GM23338 (cell line): ENCODE results near the gene SND1. TPM values are rescaled to one million over a fixed set of nuclear protein-coding genes. Genes with fewer than 3 reads are reported as not detected.

Experiments used
- ATAC-seq: fragments of 200-7000 bp; cut with Tn5 transposase; 3 replicates; pipeline ENCODE4 v1.9.1; 2020
- DNase-seq: peaks from one replicate; pipeline ENCODE4 v3.0.0-alpha.2; 2015; ENCODE audit warnings: low spot score
- H2AFZ ChIP-seq: fragments of 200-600 bp; sonication (generic); 2 replicates; pipeline ENCODE4 v1.8.0; 2016; ENCODE audit warnings: antibody characterized with exemption, mild to moderate bottlenecking, moderate library complexity
- H3F3A ChIP-seq: fragments of 200-600 bp; sonication (generic); replicated peaks from 2 replicates; pipeline ENCODE4 v1.8.0; 2017; ENCODE audit warnings: antibody characterized with exemption, mixed run types, low read depth
- H3K27ac ChIP-seq: fragments of 200-600 bp; sonication (generic); 2 replicates; pipeline ENCODE4 v1.6.1; 2016; ENCODE audit warnings: low read depth
- H3K27me3 ChIP-seq: fragments of 200-600 bp; sonication (generic); 2 replicates; pipeline ENCODE4 v1.8.0; 2016; ENCODE audit warnings: mild to moderate bottlenecking, mixed run types, moderate library complexity; ENCODE audit not compliant: insufficient read depth
- H3K36me3 ChIP-seq: fragments of 200-600 bp; sonication (generic); 2 replicates; pipeline ENCODE4 v1.8.0; 2016; ENCODE audit warnings: mild to moderate bottlenecking; ENCODE audit not compliant: insufficient read depth
- H3K4me1 ChIP-seq: fragments of 200-600 bp; sonication (generic); 2 replicates; pipeline ENCODE4 v1.8.0; 2016; ENCODE audit warnings: mild to moderate bottlenecking, moderate library complexity; ENCODE audit not compliant: insufficient read depth
- H3K4me2 ChIP-seq: fragments of 200-600 bp; sonication (generic); 2 replicates; pipeline ENCODE4 v1.7.1; 2017; ENCODE audit warnings: mixed run types
- H3K4me3 ChIP-seq: fragments of 200-600 bp; sonication (generic); 2 replicates; pipeline ENCODE4 v1.6.1; 2016; ENCODE audit warnings: mixed run types
- H3K79me2 ChIP-seq: fragments of 200-600 bp; sonication (generic); replicated peaks from 2 replicates; pipeline ENCODE4 v1.8.0; 2017; ENCODE audit warnings: mild to moderate bottlenecking; ENCODE audit not compliant: insufficient read depth
- H3K9me2 ChIP-seq: fragments of 200-600 bp; sonication (generic); 2 replicates; pipeline ENCODE4 v1.8.0; 2017; ENCODE audit not compliant: insufficient read depth
- H4K20me1 ChIP-seq: fragments of 200-600 bp; sonication (generic); replicated peaks from 2 replicates; pipeline ENCODE4 v1.8.0; 2017; ENCODE audit warnings: mild to moderate bottlenecking; ENCODE audit not compliant: insufficient read depth
- H3K27ac Mint-ChIP-seq: 2 replicates; pipeline ENCODE4 v1.8.0; 2020; ENCODE audit warnings: inconsistent platforms, mild to moderate bottlenecking, moderate library complexity, mixed read lengths
- H3K27me3 Mint-ChIP-seq: 3 replicates; pipeline ENCODE4 v1.8.0; 2022; ENCODE audit warnings: low read depth, mild to moderate bottlenecking, moderate library complexity, mixed read lengths, inconsistent platforms; ENCODE audit not compliant: insufficient read depth, poor library complexity
- H3K36me3 Mint-ChIP-seq: 3 replicates; pipeline ENCODE4 v1.8.0; 2021; ENCODE audit warnings: low read depth, mild to moderate bottlenecking, inconsistent platforms, moderate library complexity, mixed read lengths
- H3K4me1 Mint-ChIP-seq: 3 replicates; pipeline ENCODE4 v1.8.0; 2020; ENCODE audit warnings: mild to moderate bottlenecking, inconsistent platforms, mixed read lengths
- H3K4me3 Mint-ChIP-seq: 3 replicates; pipeline ENCODE4 v1.8.0; 2021; ENCODE audit warnings: moderate library complexity, mild to moderate bottlenecking, inconsistent platforms, mixed read lengths
- H3K9me3 Mint-ChIP-seq: 3 replicates; pipeline ENCODE4 v1.8.0; 2020; ENCODE audit warnings: moderate library complexity, mild to moderate bottlenecking, inconsistent platforms, mixed read lengths
- CREB1 ChIP-seq: fragments of 250-450 bp; sonication (Bioruptor Pico); IDR thresholded peaks from 2 replicates; pipeline ENCODE4 v1.5.0; 2020; ENCODE audit warnings: low read depth, mild to moderate bottlenecking, moderate library complexity
- CTCF ChIP-seq, 2 experiments: fragments of 200-600 bp in 1 of 2; sonication (generic) in 1 of 2; conservative IDR thresholded peaks; 2 replicates each; pipeline versions ENCODE4 v1.5.1 to v1.6.1; 2016 to 2017; ENCODE audit warnings: antibody characterized with exemption in 2 of 2, low read depth in 2 of 2, mild to moderate bottlenecking in 2 of 2, moderate library complexity in 1 of 2
- ETS1 ChIP-seq: IDR thresholded peaks from 2 replicates; pipeline ENCODE4 v1.6.1; 2016; ENCODE audit warnings: antibody characterized with exemption
- EZH2 ChIP-seq: fragments of 200-600 bp; sonication (generic); IDR thresholded peaks from one replicate; pipeline ENCODE4 v1.8.0; 2017; ENCODE audit warnings: antibody characterized with exemption, mild to moderate bottlenecking, low read depth; ENCODE audit not compliant: unreplicated experiment
- EZH2phosphoT487 ChIP-seq: fragments of 200-600 bp; sonication (generic); IDR thresholded peaks from one replicate; pipeline ENCODE4 v1.8.1; 2018; ENCODE audit warnings: antibody characterized with exemption; ENCODE audit not compliant: unreplicated experiment
- NANOG ChIP-seq: IDR thresholded peaks from 2 replicates; pipeline ENCODE4 v1.6.1; 2016; ENCODE audit warnings: antibody characterized with exemption, borderline replicate concordance
- POLR2AphosphoS5 ChIP-seq: IDR thresholded peaks from 2 replicates; pipeline ENCODE4 v1.6.1; 2016; ENCODE audit warnings: antibody characterized with exemption, low read depth
- REST ChIP-seq: IDR thresholded peaks from one replicate; pipeline ENCODE4 v1.6.1; 2018; ENCODE audit warnings: antibody characterized with exemption; ENCODE audit not compliant: unreplicated experiment
- ZNF114 ChIP-seq: fragments of 250-450 bp; sonication (Bioruptor Pico); IDR thresholded peaks from 2 replicates; pipeline ENCODE4 v1.5.0; 2020; ENCODE audit warnings: mild to moderate bottlenecking, moderate library complexity
- ZNF331 ChIP-seq: fragments of 250-450 bp; sonication (Bioruptor Pico); IDR thresholded peaks from 2 replicates; pipeline ENCODE4 v1.5.0; 2020; ENCODE audit warnings: low read depth, mild to moderate bottlenecking, moderate library complexity
- polyA plus RNA-seq: library from polyadenylated mRNA; unstranded; fragments of >200 nt; fragmentation: Nextera tagmentation; extraction: Ambion mirVana; gene quantifications from 2 replicates; pipeline ENCODE4 v1.2.1, GENCODE V29; 2016
- total RNA-seq: library from RNA; depleted of rRNA; stranded (reverse); fragments of >200 nt; shearing (Covaris generic); gene quantifications from 2 replicates; pipeline ENCODE4 v1.2.3, GENCODE V29; 2014

Gene SND1
- total and polyA plus RNA-seq, 2 experiments from 2014 or later, result 107 to 254 TPM

GRCh38 chr7:128007303-128007680 is 355.3 kb downstream of the SND1 start (continued):
- TF ChIP-seq REST (no peak), CTCF (conservative IDR thresholded peaks at IDR 0.05; ENCODE audit: low read depth in 2 of 2) (no peak), EZH2 (no peak), POLR2AphosphoS5 (no peak), CREB1 (CRISPR knock-in tag) (no peak), ETS1 (no peak)

- no peaks in the 10 kb centered on the region for H3K9me3 Mint-ChIP-seq
- Histone ChIP-seq H3F3A (no peaks in the 10 kb centered on the region), H2AFZ (no peak overlapping the region), H3K27ac (no peak overlapping the region), H3K27me3 (no peaks in the 10 kb centered on the region), H3K9me2 (no peaks in the 10 kb centered on the region), H3K36me3 (no peaks in the 10 kb centered on the region; the same call in 1 of the 2 replicates), H3K79me2 (peaks cover 12% of the 10 kb centered on the region; the same call in 1 of the 2 replicates), H3K4me1 (peaks cover 22% of the 10 kb centered on the region), H3K4me2 (no peak overlapping the region), H4K20me1 (peaks cover 47% of the 10 kb centered on the region), H3K4me3 (no peak overlapping the region)
- DNase-seq (no peak), ATAC-seq (no peak)
- H3K36me3 Mint-ChIP-seq, result peaks cover under 1% of the 10 kb centered on the region; the same call in 2 of the 3 replicates
- peaks cover 41% of the 10 kb centered on the region for H3K4me1 Mint-ChIP-seq
- H3K27me3 Mint-ChIP-seq, result peaks cover 17% of the 10 kb centered on the region
- H3K4me3 Mint-ChIP-seq, result no peak overlapping the region
- H3K27ac Mint-ChIP-seq, result no peak overlapping the region
- TF ChIP-seq POLR2AphosphoS5 (no peak), NANOG (no peak), REST (no peak), CREB1 (CRISPR knock-in tag) (no peak), ZNF114 (no peak), CTCF (conservative IDR thresholded peaks at IDR 0.05; ENCODE audit: low read depth in 2 of 2) (no peak), ZNF331 (no peak), EZH2phosphoT487 (no peak), EZH2 (no peak)
Measured at GRCh38 chr7:128008141-128008540, 356.1 kb downstream of the SND1 start.
